ENCODE measurements around the gene SERTAD2. TPM values are rescaled to one million over a fixed set of nuclear protein-coding genes. Genes with fewer than 3 reads are reported as not detected.

SERTAD2 gene
- total and polyA plus RNA-seq, 8 donors: 2.2 to 9.4 (median 4.3) TPM

DNA sequence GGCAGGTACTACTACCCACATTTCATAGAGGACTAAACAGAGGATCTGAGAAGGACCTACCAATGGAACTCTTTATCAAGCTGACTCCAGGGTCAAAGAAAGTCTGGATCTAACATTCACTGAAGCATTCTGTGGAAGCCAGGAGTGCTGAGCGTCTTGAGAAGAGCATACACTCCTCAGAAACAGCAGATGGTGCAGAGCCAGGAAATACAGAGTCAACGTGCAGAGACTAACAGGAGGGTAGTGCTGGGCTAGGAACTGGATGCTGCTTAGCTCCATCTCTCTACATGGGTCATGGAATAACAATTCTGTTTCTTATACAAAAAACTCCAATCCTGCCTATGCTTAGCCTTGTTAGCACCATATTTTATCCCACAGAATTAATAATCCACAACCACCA, 5.5 kb upstream of the SERTAD2 start:
- Histone ChIP-seq H3K36me3 (no peaks in the 10 kb centered on the region), H3K4me3 (no peak overlapping the region), H3K9me3 (peaks cover 0 to 3% (median 0%) of the 10 kb centered on the region in 4 donors), H3K27me3 (no peaks in the 10 kb centered on the region), H3K27ac (no peak overlapping the region), H3K4me1 (peaks cover 0 to 7% (median 5%) of the 10 kb centered on the region in 3 donors)
- ATAC-seq: no peak
- 88 to 91% methylated on average over 2 of the region's 2 CpGs for WGBS, 2 donors
- DNase-seq: no peak
- FAIRE-seq: no peak
- TF ChIP-seq, protein P1, sequence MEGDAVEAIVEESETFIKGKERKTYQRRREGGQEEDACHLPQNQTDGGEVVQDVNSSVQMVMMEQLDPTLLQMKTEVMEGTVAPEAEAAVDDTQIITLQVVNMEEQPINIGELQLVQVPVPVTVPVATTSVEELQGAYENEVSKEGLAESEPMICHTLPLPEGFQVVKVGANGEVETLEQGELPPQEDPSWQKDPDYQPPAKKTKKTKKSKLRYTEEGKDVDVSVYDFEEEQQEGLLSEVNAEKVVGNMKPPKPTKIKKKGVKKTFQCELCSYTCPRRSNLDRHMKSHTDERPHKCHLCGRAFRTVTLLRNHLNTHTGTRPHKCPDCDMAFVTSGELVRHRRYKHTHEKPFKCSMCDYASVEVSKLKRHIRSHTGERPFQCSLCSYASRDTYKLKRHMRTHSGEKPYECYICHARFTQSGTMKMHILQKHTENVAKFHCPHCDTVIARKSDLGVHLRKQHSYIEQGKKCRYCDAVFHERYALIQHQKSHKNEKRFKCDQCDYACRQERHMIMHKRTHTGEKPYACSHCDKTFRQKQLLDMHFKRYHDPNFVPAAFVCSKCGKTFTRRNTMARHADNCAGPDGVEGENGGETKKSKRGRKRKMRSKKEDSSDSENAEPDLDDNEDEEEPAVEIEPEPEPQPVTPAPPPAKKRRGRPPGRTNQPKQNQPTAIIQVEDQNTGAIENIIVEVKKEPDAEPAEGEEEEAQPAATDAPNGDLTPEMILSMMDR (IDR thresholded peaks at IDR 0.05): no peak
- intact Hi-C loops (cut with DNase I): no loop called here

DNA sequence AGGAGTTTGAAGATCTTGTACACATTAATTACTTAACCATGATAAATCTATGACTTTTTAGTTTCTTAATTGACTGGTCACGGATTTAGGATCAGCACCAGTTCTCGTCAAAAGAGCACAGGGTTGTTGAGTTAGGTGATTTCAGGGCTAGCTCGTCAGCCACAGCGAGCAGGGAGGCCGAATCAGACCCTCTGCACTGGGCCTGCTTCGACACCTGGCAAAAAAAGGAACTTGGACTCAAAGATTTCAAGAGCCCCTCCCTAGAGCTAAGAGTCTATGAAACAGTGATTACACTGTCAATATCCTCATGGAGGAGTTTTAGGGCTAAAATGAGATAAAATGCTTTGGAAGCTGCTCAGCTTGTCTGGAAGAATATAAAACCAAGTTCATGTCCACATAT, 4.6 kb upstream of the SERTAD2 start:
- Histone ChIP-seq H3K27me3 (no peaks in the 10 kb centered on the region), H3K9me3 (peaks cover 0 to 3% (median 0%) of the 10 kb centered on the region in 4 donors), H3K4me1 (peaks cover 0 to 7% (median 5%) of the 10 kb centered on the region in 3 donors), H3K4me3 (no peak overlapping the region), H3K27ac (no peak overlapping the region), H3K36me3 (no peaks in the 10 kb centered on the region)
- 88 to 97% methylated on average over 6 of the region's 6 CpGs for whole genome bisulfite sequencing, 2 donors
- TF ChIP-seq, protein P1 (IDR thresholded peaks at IDR 0.05): no peak
- no peak for FAIRE-seq
- intact Hi-C loops (cut with DNase I): no loop called here
- no peak for DNase-seq
- ATAC-seq: no peak

DNA sequence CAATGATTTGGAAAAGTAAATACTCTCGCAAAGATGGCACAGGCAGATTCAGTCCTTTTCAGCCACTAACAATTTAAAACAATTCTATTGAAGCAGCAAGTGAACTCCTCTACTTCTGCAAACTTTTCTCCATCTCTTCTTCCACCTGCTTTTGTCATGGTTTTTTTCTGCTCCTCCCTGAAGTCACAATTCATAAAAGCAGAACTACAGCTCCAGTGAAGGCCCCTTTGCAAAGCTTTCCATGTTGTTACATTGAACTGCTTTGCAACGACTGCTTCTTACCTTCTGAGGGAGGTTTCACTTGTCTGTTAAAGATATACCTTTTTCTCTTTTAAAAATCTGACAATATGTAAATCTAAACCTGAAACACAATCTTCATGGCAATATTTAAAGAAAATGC, 3.7 kb upstream of the SERTAD2 start:
- DNase-seq (no peak), FAIRE-seq (no peak), ATAC-seq (no peak)
- H3K27me3 ChIP-seq: no peaks in the 10 kb centered on the region
- H3K36me3 ChIP-seq: no peaks in the 10 kb centered on the region
- H3K4me3 ChIP-seq: no peak overlapping the region
- TF ChIP-seq, protein P1 (IDR thresholded peaks at IDR 0.05): no peak
- peaks cover 0 to 3% (median 0%) of the 10 kb centered on the region in 4 donors for H3K9me3 ChIP-seq
- 87 to 98% methylated on average over 2 of the region's 2 CpGs for WGBS, 2 donors
- intact Hi-C loops (cut with DNase I): no loop called here
- H3K27ac ChIP-seq: no peak overlapping the region
- peaks cover 0 to 7% (median 5%) of the 10 kb centered on the region in 3 donors for H3K4me1 ChIP-seq

DNA sequence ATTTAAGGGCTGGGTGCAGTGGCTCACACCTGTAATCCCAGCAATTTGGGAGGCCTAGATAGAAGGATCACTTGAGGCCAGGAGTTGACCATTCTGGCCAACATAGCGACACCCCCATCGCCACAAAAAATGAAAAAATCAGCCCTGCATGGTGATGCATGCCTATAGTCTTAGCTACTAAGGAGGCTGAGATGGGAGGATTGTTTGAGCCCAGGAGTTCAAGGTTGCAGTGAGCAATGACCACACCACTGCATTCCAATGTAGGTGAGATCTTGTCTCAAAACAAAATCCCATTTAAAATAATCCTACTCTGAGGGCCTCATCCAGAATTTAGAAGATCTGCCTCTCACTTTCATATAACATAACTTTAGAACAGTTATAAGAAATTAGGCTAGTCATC, 2.7 kb upstream of the SERTAD2 start:
- TF ChIP-seq, protein P1 (IDR thresholded peaks at IDR 0.05): no peak
- no peaks in the 10 kb centered on the region for H3K36me3 ChIP-seq
- 95 to 98% methylated on average over 2 of the region's 2 CpGs for WGBS, 2 donors
- FAIRE-seq (no peak), ATAC-seq (no peak), DNase-seq (no peak)
- no peak overlapping the region for H3K27ac ChIP-seq
- H3K27me3 ChIP-seq: no peaks in the 10 kb centered on the region
- H3K4me1 ChIP-seq: peaks cover 4 to 13% (median 12%) of the 10 kb centered on the region in 3 donors
- intact Hi-C loops (cut with DNase I): no loop called here
- H3K4me3 ChIP-seq: no peak overlapping the region
- H3K9me3 ChIP-seq: peaks cover 0 to 3% (median 0%) of the 10 kb centered on the region in 4 donors

DNA sequence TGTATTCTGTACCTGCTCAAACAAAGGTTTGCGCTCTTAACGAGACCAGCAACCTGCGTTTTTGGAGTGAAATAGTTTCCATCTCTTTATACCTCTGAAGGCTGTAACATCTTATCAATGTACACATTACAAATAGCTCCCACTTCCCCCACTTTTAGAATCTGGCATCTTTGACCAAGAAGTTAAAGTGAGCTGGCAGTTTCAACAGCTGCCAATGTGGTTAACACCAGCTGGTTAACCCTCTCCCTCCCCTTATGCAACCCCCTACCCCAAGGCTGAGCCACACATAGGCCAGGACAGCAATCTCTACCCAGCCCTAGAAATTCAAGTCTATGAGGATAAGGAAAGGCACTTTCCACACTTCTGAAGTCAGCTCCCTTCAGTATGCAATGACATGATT, 2.2 kb upstream of the SERTAD2 start:
- no peak overlapping the region for H3K27ac ChIP-seq
- TF ChIP-seq, protein P1 (IDR thresholded peaks at IDR 0.05): no peak
- 49 to 65% methylated on average over 3 of the region's 3 CpGs for WGBS, 2 donors

More for the DNA sequence above, 2.2 kb upstream of the SERTAD2 start:
- H3K36me3 ChIP-seq: no peaks in the 10 kb centered on the region
- intact Hi-C loops (cut with DNase I): no loop called here
- no peaks in the 10 kb centered on the region for H3K27me3 ChIP-seq
- peaks cover 4 to 18% (median 17%) of the 10 kb centered on the region in 3 donors for H3K4me1 ChIP-seq
- H3K4me3 ChIP-seq: no peak overlapping the region
- DNase-seq (no peak), FAIRE-seq (no peak), ATAC-seq (no peak)
- H3K9me3 ChIP-seq: peaks cover 0 to 3% (median 0%) of the 10 kb centered on the region in 4 donors
